HG02798 (cell line): ENCODE results near the gene VAV3.

ENCODE experiments used
- ATAC-seq: cut with Tn5 transposase; IDR thresholded peaks from one replicate; pipeline ENCODE4 v1.9.1; 2021; ENCODE audit warnings: mild to moderate bottlenecking; ENCODE audit not compliant: unreplicated experiment, poor library complexity

The VAV3 gene

GRCh38 chr1:107618539-107618938 lies 346.4 kb downstream of the VAV3 start:
- no peak for ATAC-seq

GRCh38 chr1:107617921-107618320 lies 347.1 kb downstream of the VAV3 start:
- ATAC-seq: no peak

GRCh38 chr1:107617456-107617855 lies 347.5 kb downstream of the VAV3 start:
- ATAC-seq: no peak

GRCh38 chr1:107609808-107610207 lies 355.2 kb downstream of the VAV3 start:
- no peak for ATAC-seq

GRCh38 chr1:107604825-107605224 lies 360.2 kb downstream of the VAV3 start:
- no peak for ATAC-seq

- ATAC-seq: no peak
Observed at GRCh38 chr1:107600607-107601160, 364.3 kb downstream of the VAV3 start.

GRCh38 chr1:107599220-107599619 lies 365.8 kb downstream of the VAV3 start:
- no peak for ATAC-seq

- ATAC-seq: no peak
Observed at GRCh38 chr1:107597290-107597689, 367.7 kb downstream of the VAV3 start.

- ATAC-seq: no peak
Observed at GRCh38 chr1:107594536-107594935, 370.4 kb downstream of the VAV3 start.

GRCh38 chr1:107593501-107594209 lies 371.3 kb downstream of the VAV3 start:
- no peak for ATAC-seq

GRCh38 chr1:107590900-107591622 lies 373.9 kb downstream of the VAV3 start:
- ATAC-seq: peak; percentile 71

- ATAC-seq: no peak
Observed at GRCh38 chr1:107590087-107590486, 374.9 kb downstream of the VAV3 start.

- no peak for ATAC-seq
Observed at GRCh38 chr1:107588321-107588720, 376.7 kb downstream of the VAV3 start.

- no peak for ATAC-seq
Observed at GRCh38 chr1:107575226-107575625, 389.8 kb downstream of the VAV3 start.

GRCh38 chr1:107574044-107574443 lies 390.9 kb downstream of the VAV3 start:
- ATAC-seq: no peak

GRCh38 chr1:107572674-107573211 lies 392.2 kb downstream of the VAV3 start:
- ATAC-seq: no peak

- ATAC-seq: no peak
Observed at GRCh38 chr1:107570768-107571167, 394.2 kb downstream of the VAV3 start.

- no peak for ATAC-seq
Observed at GRCh38 chr1:107563441-107563840, 401.5 kb downstream of the VAV3 start.

GRCh38 chr1:107559881-107560280 lies 405.1 kb downstream of the VAV3 start:
- no peak for ATAC-seq

GRCh38 chr1:107557095-107557494 lies 407.9 kb downstream of the VAV3 start:
- no peak for ATAC-seq

GRCh38 chr1:107555578-107555977 lies 409.4 kb downstream of the VAV3 start:
- no peak for ATAC-seq
